ENCODE measurements around the gene ZNF618.

ZNF618 gene

GRCh38 chr9:114048533-114049415, 172.7 kb downstream of the ZNF618 start:
- no peak for DNase-seq

GRCh38 chr9:114049441-114050225, 173.5 kb downstream of the ZNF618 start:
- no peak for DNase-seq

GRCh38 chr9:114050226-114050568, 174.1 kb downstream of the ZNF618 start:
- DNase-seq, result no peak

GRCh38 chr9:114050646-114051045, 174.5 kb downstream of the ZNF618 start:
- no peak for DNase-seq

GRCh38 chr9:114051281-114051680, 175.2 kb downstream of the ZNF618 start:
- no peak for DNase-seq

- DNase-seq, result no peak
Observed at GRCh38 chr9:114051706-114052105, 175.6 kb downstream of the ZNF618 start.

- DNase-seq, result no peak
Observed at GRCh38 chr9:114053246-114054005, 177.3 kb downstream of the ZNF618 start.

GRCh38 chr9:114054191-114054690, 178.1 kb downstream of the ZNF618 start:
- no peak for DNase-seq

- DNase-seq, result peak; percentile 18
Observed at GRCh38 chr9:114055061-114055460, 179.0 kb downstream of the ZNF618 start.

- no peak for DNase-seq
Observed at GRCh38 chr9:114055894-114056293, 179.8 kb downstream of the ZNF618 start.

GRCh38 chr9:114056527-114056926, 180.4 kb downstream of the ZNF618 start:
- no peak for DNase-seq

GRCh38 chr9:114057161-114057885, 181.2 kb downstream of the ZNF618 start:
- DNase-seq, result no peak

- peak; percentile 17 for DNase-seq
Observed at GRCh38 chr9:114058688-114059046, 182.6 kb downstream of the ZNF618 start.

GRCh38 chr9:114059047-114059803, 183.1 kb downstream of the ZNF618 start:
- DNase-seq, result peak; percentile 45

- peak; percentile 25 for DNase-seq
Observed at GRCh38 chr9:114060070-114060469, 184.0 kb downstream of the ZNF618 start.

GRCh38 chr9:114060711-114061110, 184.6 kb downstream of the ZNF618 start:
- peak; percentile 16 for DNase-seq

- no peak for DNase-seq
Observed at GRCh38 chr9:114061292-114061691, 185.2 kb downstream of the ZNF618 start.

- no peak for DNase-seq
Observed at GRCh38 chr9:114061830-114062474, 185.8 kb downstream of the ZNF618 start.

GRCh38 chr9:114065304-114065703, 189.2 kb downstream of the ZNF618 start:
- DNase-seq, result no peak

- DNase-seq, result no peak
Observed at GRCh38 chr9:114069476-114070187, 193.5 kb downstream of the ZNF618 start.
